GM19455 (cell line): Measurements from ENCODE around the gene IL27RA.

Source experiments
- ATAC-seq: cut with Tn5 transposase; IDR thresholded peaks from one replicate; pipeline ENCODE4 v1.9.1; 2021; ENCODE audit not compliant: unreplicated experiment

The IL27RA gene

GRCh38 chr19:14056741-14057356, 25.3 kb downstream of the IL27RA start:
- ATAC-seq, result no peak

GRCh38 chr19:14058182-14059092, 26.9 kb downstream of the IL27RA start:
- ATAC-seq, result no peak

- ATAC-seq, result no peak
Observed at GRCh38 chr19:14059093-14059480, 27.5 kb downstream of the IL27RA start.

GRCh38 chr19:14059652-14060155, 28.1 kb downstream of the IL27RA start:
- ATAC-seq, result no peak

GRCh38 chr19:14061081-14061749, 29.7 kb downstream of the IL27RA start:
- no peak for ATAC-seq

GRCh38 chr19:14061751-14062557, 30.4 kb downstream of the IL27RA start, which contains the start of gene PALM3:
Gene PALM3 (minus strand): TSS chr19:14062076. CDS start chr19:14061980, 96 bp downstream.
- no peak for ATAC-seq

- no peak for ATAC-seq
Observed at GRCh38 chr19:14062558-14062855, 30.9 kb downstream of the IL27RA start.

GRCh38 chr19:14063105-14063504, 31.5 kb downstream of the IL27RA start:
- ATAC-seq, result no peak

GRCh38 chr19:14066134-14066533, 34.6 kb downstream of the IL27RA start:
- ATAC-seq, result no peak

- no peak for ATAC-seq
Observed at GRCh38 chr19:14070268-14071050, 38.9 kb downstream of the IL27RA start.

GRCh38 chr19:14072535-14073260, 41.1 kb downstream of the IL27RA start, which contains the start of gene MISP3:
Gene MISP3 (plus strand): TSS chr19:14072786. CDS start chr19:14073310, 524 bp downstream.
- peak; percentile 5 for ATAC-seq

GRCh38 chr19:14073261-14073924, 41.8 kb downstream of the IL27RA start:
- peak; percentile 58 for ATAC-seq

GRCh38 chr19:14073925-14074838, 42.6 kb downstream of the IL27RA start:
- ATAC-seq, result no peak

- no peak for ATAC-seq
Observed at GRCh38 chr19:14078411-14078810, 46.8 kb downstream of the IL27RA start.

- peak; percentile 78 for ATAC-seq
Observed at GRCh38 chr19:14080887-14081796, 49.6 kb downstream of the IL27RA start.

- no peak for ATAC-seq
Observed at GRCh38 chr19:14081797-14082674, 50.5 kb downstream of the IL27RA start.
